GM12801 (cell line): ENCODE data around the gene PIGL.

Experiments used
- TF ChIP-seq, protein P1 (sequence below): IDR thresholded peaks from one replicate; pipeline ENCODE4 v1.5.1; 2011; ENCODE audit warnings: control low read depth; ENCODE audit not compliant: insufficient read length; ENCODE audit errors: extremely low read depth

The PIGL gene

DNA sequence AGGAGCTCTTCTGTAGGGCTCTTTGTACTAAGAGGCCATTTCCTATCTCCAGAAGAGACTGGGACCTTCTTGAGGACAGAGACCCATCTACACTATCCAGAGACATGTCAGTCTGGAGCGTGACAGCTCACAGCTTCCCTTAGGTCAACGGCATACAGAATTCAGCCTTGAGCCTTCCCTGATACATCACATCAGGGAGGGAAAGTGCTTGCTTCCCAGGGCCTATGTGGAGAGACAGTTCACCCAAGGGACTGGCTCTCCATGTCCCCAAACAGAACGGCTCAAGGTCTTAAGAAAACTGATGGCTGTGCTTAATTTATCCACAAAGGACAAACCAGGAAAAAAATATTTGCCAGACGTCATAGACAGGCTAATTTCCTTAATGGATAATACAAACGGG is 128.6 kb downstream of the PIGL start:
- TF ChIP-seq, protein P1, sequence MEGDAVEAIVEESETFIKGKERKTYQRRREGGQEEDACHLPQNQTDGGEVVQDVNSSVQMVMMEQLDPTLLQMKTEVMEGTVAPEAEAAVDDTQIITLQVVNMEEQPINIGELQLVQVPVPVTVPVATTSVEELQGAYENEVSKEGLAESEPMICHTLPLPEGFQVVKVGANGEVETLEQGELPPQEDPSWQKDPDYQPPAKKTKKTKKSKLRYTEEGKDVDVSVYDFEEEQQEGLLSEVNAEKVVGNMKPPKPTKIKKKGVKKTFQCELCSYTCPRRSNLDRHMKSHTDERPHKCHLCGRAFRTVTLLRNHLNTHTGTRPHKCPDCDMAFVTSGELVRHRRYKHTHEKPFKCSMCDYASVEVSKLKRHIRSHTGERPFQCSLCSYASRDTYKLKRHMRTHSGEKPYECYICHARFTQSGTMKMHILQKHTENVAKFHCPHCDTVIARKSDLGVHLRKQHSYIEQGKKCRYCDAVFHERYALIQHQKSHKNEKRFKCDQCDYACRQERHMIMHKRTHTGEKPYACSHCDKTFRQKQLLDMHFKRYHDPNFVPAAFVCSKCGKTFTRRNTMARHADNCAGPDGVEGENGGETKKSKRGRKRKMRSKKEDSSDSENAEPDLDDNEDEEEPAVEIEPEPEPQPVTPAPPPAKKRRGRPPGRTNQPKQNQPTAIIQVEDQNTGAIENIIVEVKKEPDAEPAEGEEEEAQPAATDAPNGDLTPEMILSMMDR, result no peak

DNA sequence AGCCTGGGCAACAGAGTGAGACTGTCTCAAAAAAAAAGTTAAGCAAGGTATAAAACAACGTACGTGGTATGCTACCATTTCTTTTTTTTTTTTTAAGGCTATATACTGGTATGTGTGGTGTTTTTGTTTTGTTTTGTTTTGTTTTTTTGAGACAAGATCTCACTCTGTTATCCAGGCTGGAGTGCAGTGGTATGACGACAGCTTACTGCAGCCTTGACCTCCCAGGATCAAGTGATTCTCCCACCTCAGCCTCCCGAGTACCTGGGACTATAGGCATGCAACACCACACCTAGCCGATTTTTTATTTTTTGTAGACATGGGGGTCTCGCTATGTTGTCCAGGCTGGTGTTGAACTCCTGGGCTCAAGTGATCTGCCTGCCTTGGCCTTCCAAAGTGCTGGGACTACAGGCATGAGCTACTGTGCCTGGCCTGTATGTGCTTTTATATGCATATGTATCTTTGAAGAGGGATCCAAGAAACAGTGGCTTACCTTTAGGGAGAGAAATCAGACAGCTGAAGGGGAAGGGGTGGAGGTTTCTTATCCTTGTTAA is 129.8 kb downstream of the PIGL start:
- TF ChIP-seq, protein P1, result no peak

DNA sequence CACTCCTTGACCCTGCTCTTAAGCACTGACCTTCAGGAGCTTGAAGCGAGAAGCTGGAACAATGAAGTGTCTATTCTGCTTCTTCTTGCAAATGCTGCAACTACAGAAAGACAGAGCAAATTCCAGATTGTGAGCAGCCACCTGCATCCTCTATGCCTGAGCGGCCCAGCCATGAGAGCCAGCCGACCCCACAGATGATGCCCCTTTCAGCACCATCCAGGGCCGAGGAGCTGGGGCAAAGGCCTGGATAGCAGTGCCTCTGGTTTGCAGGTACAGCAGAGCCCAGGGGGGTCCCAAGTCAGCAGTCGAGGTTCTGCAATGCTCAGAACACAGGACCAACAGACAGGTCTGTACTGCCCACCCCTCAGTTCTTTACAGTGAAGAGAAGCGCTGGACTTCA is 131.6 kb downstream of the PIGL start:
- TF ChIP-seq, protein P1, result no peak

DNA sequence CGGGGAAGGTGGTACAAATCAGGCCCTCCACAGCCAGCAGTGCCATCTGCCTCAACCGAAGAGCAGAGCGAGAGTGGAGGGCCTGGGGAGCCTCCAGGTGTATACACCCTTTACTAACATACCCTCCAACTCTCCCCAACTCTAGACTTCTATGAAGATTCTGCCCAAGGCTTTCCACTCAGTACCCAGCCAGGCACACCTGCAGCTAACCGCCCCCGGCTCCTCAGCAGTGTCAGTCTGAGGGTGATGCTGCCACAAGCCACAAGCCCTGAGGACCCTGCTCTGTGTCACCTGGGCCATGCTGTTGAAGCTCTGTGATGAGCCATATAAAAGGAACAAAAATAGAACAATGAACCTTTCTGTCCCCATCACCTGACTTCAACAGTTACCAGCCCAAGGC is 132.4 kb downstream of the PIGL start:
- TF ChIP-seq, protein P1, result no peak

DNA sequence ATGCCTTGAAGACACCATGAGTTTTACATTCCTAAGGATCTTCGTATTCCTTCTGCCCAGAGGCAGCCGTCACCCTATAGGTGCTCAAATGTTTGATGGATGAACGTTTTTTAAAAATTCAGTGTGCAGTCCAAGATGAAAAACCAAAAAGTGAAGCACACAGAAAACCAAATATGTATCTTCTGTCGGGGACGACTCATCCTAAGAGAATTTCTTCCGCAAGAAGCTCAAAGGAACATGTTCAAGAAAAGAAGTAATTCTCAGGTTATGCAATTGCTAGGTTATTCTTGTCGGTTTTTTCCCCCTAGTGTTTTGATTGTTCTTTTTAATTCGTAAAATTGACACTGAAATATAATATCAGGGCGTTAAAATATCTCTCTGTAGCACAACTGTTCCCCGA is 134.8 kb downstream of the PIGL start:
- TF ChIP-seq, protein P1, result no peak

DNA sequence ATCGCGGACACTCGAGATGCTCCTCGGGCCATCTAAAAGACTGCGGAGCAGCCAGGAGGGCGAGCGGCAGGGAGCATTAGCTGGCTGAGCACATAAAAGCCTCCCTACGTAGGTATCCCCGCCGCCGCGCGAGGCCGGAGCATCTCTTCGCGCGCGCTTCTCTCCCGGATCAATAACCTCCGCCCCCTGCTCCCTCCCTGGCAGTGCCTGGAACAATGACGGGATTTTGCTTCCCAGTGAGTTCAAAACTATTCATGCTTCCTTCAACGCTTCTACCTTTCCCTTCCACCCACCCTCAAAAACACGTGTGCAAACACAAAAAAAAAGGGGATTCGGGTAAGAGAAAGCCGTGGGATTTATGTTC is 135.3 kb downstream of the PIGL start:
- TF ChIP-seq, protein P1, result no peak

DNA sequence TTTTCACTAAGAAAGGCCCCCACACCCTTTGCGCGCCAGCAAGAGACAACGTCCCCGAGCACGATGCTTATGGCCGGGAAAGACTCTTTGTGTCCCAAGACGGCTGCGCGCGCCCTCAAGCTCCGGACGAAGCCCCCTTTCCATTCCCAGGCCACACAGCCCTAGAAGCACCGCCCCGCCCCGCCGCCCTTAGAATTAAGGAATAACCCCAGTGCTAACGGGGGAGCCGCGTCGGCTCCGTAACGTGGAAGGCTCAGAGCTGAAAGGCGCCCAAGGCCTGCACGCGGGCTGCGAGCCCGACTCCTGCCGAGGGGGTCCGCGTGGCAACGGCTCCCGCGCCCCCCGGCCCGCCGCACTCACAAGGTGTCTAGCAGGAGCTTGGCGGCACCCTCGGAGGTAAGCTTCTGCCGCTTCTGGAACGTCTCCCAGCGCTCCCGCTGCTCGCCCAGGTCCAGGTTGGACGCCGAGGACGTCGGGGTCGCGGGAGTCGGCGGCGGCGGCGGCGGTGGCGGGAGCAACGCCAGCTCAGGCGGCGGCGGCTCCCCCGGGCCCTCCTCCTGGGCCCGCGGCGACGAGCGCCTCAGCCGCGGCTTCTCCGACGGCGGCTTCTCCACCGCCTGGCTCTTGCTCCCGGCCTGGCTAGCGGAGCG is 135.8 kb downstream of the PIGL start:
- TF ChIP-seq, protein P1, result no peak
